Amygdala (tissue), 56 donors: Measurements from ENCODE around the gene ABI3.

ENCODE experiments used
- DNase-seq, 56 donors: peaks; one replicate each; lab custom pipeline; 2025; lab: John Stamatoyannopoulos, UW

The ABI3 gene

DNA sequence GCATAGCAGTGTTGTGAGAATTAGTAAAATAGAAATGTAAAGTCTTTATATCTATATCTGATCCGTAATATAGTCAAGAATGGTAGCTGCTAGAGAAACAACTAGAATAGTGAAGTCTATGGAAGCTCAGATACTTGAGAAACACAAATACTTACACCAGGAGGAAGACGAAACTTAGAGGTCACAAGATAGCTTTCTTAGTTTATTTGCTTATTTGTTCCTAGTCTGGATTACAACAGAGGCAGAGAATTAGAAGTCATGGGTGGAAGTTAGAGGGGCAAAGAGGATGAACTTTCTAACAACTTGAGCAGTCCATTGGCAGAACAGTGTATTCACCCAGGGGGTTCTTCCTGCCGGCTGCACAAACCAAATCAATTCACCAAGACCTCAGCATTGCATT is 14.0 kb upstream of the ABI3 start:
- no peak for DNase-seq

- no peak for DNase-seq
Observed at GRCh38 chr17:49197346-49197998, 13.0 kb upstream of the ABI3 start.

DNA sequence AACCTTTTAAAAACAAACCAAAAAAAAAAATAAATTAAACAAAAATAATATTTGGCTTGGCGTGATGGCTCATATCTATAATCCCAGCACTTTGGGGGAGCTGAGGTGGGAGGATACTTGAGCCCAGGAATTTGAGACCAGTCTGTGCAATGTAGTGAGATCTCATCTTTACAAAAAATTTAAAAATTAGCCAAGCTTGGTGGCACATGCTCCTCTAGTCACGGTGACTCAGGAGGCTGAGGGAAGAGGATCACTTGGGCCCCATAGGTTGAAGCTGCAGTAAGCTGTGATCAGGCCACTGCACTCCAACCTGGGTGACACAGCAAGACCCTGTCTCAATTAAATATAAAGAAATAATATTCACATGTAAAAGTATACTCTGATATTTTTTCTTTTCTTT is 12.3 kb upstream of the ABI3 start:
- DNase-seq = no peak

DNA sequence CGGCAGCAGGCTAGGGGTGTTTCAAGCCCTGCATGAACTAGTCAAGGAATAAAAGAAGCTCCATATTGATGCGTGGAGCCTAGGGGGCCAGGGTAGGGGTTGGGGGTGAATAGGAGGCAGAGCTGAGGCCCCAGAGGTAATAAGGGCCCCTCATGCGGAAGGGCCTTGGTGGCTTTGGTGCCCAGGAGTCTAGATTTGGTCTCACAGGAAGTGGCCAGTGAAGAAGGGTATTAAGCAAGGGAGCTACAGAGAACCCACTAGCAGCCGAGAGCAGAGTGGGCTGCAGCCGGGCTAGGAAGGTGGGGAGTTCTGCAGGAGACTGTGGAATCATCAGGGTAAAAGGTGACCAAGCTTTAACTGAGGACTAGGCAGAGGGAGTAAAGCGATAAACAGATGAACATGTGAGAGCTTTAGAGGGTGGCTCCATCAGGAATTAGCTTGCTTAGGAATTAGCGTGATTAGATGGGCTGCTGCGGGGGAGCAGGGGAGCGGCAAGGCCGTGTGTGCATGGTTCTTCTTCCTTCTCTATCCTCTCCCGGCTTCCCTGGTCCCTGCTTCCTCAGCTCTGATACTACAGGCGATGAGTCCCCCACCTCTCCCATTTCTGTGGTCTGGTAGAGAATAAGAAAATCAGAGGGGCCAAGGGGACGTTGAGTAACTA is 10.0 kb upstream of the ABI3 start:
- DNase-seq = no peak

DNA sequence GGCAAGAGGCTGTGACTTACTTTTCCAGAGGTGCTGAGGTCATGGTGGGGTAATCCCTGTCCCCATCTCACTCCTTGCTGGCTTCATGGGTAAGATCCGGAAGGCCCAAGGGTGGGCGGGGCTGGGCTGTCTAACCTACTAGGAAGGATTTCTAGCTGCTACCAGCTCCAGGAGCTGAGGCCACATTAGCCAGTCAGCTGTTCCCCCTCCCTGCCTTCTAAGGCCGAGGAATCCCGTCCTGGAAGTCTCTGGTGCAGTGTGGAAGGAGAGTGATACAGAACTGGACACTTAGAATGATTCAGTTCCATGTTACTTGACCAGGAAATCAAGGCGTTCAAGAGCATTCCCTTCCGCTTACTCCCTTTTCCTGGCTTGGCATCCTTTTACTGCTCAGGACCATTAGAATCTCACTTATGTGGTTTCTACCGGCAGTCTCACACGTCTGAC is 9.0 kb upstream of the ABI3 start:
- DNase-seq = no peak

DNA sequence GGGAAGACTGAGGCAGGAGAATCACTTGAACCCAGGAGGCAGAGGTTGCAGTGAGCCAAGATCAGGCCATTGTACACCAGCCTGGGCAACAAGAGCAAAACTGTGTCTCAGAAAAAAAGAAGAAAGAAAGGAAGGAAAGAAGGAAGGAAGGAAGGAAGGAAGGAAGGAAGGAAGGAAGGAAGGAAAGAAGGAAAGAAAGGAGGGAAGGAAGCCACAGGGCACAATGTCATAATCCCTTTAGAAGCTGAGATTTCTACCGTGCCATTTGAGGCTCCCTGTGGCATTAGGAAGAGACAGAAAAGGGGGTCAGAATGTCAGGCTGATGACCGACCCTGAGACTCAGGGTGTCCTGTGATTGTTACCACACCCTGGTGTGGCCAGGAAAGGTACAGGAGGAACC is 6.7 kb upstream of the ABI3 start:
- no peak for DNase-seq

GRCh38 chr17:49204516-49204915 is 6.0 kb upstream of the ABI3 start:
- no peak for DNase-seq

DNA sequence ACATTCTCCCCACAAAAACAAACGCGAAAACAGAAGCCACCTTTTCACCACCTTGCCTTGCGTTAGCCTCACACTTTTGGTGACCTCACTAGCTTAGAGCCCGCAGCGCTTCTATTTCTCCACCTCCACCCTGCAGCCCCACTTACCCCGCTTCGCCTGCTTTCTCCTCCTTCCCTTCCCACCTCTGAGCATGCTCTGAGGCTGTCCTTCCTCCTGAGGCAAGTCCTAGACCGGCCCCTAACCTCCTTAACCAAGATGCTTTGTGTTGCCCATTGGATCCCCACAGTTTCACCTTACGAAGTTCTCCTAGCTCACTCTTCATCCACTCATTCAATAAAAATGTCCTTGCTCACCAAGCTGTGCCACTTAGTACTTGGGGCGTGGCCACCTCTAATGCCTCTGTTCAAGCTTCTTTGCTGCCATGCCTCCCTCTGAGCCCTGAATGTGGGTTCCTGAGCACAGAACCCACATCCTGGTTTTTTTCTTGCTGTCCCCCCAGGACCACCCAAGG is 1.4 kb upstream of the ABI3 start:
- no peak for DNase-seq

DNA sequence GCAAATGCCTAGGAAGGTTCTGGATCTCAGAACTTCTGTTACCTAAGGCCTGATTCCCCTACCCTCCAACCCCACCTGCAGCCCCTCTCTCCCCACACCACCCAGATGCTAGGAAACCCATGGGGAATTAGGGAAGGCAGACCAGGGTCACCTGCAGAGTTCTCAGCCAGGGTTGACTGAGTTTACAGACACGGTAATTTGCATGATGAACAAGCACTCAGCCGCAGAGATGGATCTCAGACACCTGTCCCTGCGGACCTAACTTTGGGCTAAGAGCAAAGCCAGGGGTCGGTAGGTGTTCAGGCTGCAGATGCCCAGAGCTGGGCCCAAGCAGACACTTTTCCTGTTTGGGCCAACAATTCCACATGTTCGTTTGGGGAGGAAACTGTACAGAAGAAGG is 2.9 kb downstream of the ABI3 start:
- DNase-seq = no peak

DNA sequence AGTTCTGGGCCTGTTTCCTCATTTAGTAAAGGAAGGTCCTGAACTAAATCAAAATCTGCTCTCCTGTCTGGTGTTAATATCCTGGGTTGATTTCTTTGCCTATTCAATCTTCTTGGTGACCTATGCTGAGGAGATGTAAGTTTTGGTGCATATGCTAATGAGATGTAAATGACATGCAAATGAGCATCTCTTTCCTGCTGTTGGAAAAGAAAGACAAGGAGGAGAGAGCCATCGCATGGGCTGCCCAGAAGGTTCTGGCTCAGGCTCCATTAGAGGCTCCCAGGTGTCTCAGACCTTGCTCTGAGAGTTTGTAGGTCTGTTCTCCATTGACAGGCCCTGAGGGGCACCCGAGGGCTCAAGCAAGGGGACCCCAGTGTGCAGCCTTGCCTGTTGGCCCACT is 3.3 kb downstream of the ABI3 start:
- no peak for DNase-seq

GRCh38 chr17:49214676-49215360 is 4.3 kb downstream of the ABI3 start:
- peak in 3 of 56 donors; percentile 13 to 39 (median 28) for DNase-seq

GRCh38 chr17:49216482-49216881 is 6.0 kb downstream of the ABI3 start:
- DNase-seq = no peak

- peak in 9 of 56 donors; percentile 5 to 52 (median 13) for DNase-seq
Observed at GRCh38 chr17:49216953-49217650, 6.6 kb downstream of the ABI3 start.

GRCh38 chr17:49217651-49218413 is 7.3 kb downstream of the ABI3 start:
- DNase-seq = peak in 22 of 56 donors; percentile 10 to 64 (median 28)

DNA sequence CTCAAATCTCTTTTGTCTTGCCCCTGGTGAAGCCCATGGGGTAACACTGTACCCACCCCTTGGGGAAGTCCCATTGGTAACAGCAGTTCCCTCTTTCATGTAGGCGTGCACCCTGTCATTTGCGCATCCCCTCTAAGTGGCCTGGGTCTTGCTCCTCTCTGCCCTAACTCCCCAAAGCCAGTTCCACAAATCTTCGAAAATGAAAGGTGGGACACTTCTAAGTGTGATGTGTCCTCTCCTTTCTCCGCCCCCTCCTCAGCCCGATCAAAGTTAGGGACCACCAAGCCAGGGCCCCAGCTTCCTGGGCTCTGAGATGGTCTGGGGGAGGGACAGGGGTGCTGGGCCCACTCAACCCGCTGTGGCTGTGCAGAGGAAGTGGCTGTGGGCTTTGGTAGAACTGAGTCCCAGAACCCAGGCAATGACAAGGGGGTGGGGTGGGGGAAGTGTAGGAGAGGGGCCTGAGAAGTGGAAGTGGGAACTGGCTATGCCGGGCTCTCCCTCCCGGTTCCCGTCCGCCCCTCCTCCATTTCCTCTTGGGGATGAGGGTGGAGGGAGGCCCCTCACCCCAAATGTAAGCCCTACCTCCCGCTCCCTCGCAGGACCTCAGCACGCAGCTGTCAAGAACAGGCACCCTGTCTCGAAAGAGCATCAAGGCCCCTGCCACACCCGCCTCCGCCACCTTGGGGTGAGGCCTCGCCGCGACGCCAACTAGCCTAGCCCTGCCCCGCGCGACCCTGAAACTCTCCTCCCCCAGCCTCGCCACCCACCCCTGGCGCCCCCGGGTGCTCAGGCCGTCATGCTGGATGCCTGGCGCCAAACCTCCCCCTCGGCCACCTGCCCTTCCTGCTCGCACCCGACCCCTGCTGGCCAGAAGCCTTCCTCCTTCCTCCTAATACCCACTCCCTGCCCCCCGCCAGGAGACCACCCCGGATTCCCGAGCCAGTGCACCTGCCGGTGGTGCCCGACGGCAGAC is 8.7 kb downstream of the ABI3 start:
- peak in 10 of 56 donors; percentile 3 to 38 (median 16) for DNase-seq

GRCh38 chr17:49219987-49220386 is 9.5 kb downstream of the ABI3 start:
- no peak for DNase-seq

DNA sequence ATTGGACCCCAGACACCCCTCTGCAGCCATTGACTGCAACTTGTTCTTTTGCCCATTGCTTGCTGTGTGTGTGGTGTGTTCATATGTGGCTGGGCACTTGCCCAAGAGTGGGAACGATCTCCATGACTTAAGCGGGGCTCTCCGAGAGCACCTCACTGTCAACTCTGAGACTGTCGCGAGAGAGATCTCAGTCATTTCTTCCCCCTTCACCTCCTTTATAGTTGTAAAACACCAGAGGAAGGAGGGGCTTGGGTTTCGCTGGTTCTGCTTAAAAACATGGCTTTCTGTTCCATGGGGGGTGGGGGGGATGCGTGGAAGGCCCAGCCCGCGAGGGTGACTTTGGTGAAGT is 12.6 kb downstream of the ABI3 start:
- no peak for DNase-seq

- peak in 23 of 56 donors; percentile 1 to 73 (median 26) for DNase-seq
Observed at GRCh38 chr17:49223517-49224197, 13.2 kb downstream of the ABI3 start.
